ENCODE data around the gene KLHL40.

DNA sequence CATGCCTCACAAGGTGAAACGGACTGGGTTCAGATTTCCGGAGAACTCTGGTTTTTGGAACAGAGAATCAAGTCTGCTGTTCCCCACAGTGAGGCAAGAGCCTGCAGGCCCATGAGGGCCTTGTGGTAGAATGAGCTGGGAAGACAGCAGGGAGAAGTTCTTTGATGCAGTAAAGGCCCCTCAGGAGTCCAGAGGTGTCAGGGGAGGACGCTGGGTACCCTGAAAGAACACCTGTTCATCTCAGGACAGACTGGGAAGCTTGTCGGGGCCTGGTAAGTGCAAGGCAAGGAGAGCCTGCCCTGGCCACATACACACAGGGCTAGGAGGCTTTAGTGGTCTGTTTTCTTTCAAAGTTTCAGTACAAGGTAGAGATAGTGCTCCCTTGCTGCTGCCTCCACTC lies 35.6 kb upstream of the KLHL40 start:
- no peak for TF ChIP-seq CTCF (IDR thresholded peaks at IDR 0.05)
- TF ChIP-seq, protein P1, sequence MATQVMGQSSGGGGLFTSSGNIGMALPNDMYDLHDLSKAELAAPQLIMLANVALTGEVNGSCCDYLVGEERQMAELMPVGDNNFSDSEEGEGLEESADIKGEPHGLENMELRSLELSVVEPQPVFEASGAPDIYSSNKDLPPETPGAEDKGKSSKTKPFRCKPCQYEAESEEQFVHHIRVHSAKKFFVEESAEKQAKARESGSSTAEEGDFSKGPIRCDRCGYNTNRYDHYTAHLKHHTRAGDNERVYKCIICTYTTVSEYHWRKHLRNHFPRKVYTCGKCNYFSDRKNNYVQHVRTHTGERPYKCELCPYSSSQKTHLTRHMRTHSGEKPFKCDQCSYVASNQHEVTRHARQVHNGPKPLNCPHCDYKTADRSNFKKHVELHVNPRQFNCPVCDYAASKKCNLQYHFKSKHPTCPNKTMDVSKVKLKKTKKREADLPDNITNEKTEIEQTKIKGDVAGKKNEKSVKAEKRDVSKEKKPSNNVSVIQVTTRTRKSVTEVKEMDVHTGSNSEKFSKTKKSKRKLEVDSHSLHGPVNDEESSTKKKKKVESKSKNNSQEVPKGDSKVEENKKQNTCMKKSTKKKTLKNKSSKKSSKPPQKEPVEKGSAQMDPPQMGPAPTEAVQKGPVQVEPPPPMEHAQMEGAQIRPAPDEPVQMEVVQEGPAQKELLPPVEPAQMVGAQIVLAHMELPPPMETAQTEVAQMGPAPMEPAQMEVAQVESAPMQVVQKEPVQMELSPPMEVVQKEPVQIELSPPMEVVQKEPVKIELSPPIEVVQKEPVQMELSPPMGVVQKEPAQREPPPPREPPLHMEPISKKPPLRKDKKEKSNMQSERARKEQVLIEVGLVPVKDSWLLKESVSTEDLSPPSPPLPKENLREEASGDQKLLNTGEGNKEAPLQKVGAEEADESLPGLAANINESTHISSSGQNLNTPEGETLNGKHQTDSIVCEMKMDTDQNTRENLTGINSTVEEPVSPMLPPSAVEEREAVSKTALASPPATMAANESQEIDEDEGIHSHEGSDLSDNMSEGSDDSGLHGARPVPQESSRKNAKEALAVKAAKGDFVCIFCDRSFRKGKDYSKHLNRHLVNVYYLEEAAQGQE (IDR thresholded peaks at IDR 0.05; ENCODE audit: insufficient read depth in 1 of 2, low read depth in 2 of 2, low read length in 1 of 2) = no peak
- no peak for TF ChIP-seq SIN3A (IDR thresholded peaks at IDR 0.05; ENCODE audit: borderline replicate concordance, insufficient read depth, low read depth, low read length)

Measured in Panc1 (cell line).